K562 (cell line): ENCODE data around the gene NUP205. TPM values are rescaled to one million over a fixed set of nuclear protein-coding genes. Genes with fewer than 3 reads are reported as not detected.

ENCODE experiments used
- ATAC-seq: fragments of 200-7000 bp; cut with Tn5 transposase; 3 replicates; pipeline ENCODE4 v1.9.1; 2020; ENCODE audit warnings: moderate library complexity
- BruUV-seq: library from RNA; stranded (reverse); fragments of 400-500 nt; replicated peaks from 2 replicates; lab custom pipeline; 2021; lab: Mats Ljungman, UMichigan
- CTCF ChIA-PET: fragments of 300-600 bp; formaldehyde crosslinking; extraction: SDS; loops from one replicate; lab custom pipeline; 2021; ENCODE audit warnings: low intra/inter-chr PET ratio; lab: Yijun Ruan, JAX
- POLR2A ChIA-PET: fragments of 300-600, 350-650 bp; sonication (Branson Sonifier 250); formaldehyde crosslinking; extraction: SDS; loops from one replicate; lab custom pipeline; 2021; ENCODE audit warnings: antibody characterized with exemption, inconsistent platforms; lab: Yijun Ruan, JAX
- DNase-seq, 4 experiments: peaks; one replicate each; pipeline versions ENCODE4 v3.0.0 to v3.0.0-alpha.2; 2011 to 2018; ENCODE audit warnings: low spot score in 3 of 4, mixed read lengths in 3 of 4; ENCODE audit errors: extremely low read depth in 1 of 4
- FAIRE-seq: peaks from 2 replicates; lab custom pipeline; 2011; peaks lifted over from hg19 to GRCh38; lab: Jason Lieb, UNC
- H2AFZ ChIP-seq: 2 replicates; pipeline ENCODE4 v1.6.0; 2011; ENCODE audit warnings: low read depth, low read length, control low read depth, inconsistent platforms
- H3K27ac ChIP-seq: fragments of 200-600 bp; 3 replicates; pipeline ENCODE4 v1.8.0; 2011; ENCODE audit warnings: low read depth, mild to moderate bottlenecking, control low read depth, inconsistent platforms, low read length, moderate library complexity, mixed read lengths; ENCODE audit errors: extremely low read depth
- H3K27me3 ChIP-seq, 2 experiments: fragments of 300-600 bp in 1 of 2; 2 replicates in 1 of 2; 3 replicates in 1 of 2; pipeline versions ENCODE4 v1.6.0 to v1.8.0; 2011; ENCODE audit warnings: inconsistent platforms in 2 of 2, low read length in 2 of 2, mild to moderate bottlenecking in 1 of 2, mixed read lengths in 1 of 2, moderate library complexity in 1 of 2; ENCODE audit not compliant: control insufficient read depth in 2 of 2, insufficient read depth in 2 of 2
- H3K36me3 ChIP-seq: fragments of 300-600 bp; 3 replicates; pipeline ENCODE4 v1.8.0; 2011; ENCODE audit warnings: mild to moderate bottlenecking, low read length, inconsistent platforms; ENCODE audit not compliant: control insufficient read depth, insufficient read depth
- H3K4me1 ChIP-seq, 2 experiments: fragments of 200-600 bp in 1 of 2; replicated peaks in 1 of 2; 2 replicates in 1 of 2; 3 replicates in 1 of 2; pipeline versions ENCODE4 v1.5.1 to v1.8.0; 2011; ENCODE audit warnings: inconsistent platforms in 2 of 2, low read length in 2 of 2, mild to moderate bottlenecking in 1 of 2, mixed read lengths in 1 of 2, moderate library complexity in 1 of 2; ENCODE audit not compliant: control insufficient read depth in 2 of 2, insufficient read depth in 2 of 2
- H3K4me2 ChIP-seq: 2 replicates; pipeline ENCODE4 v1.6.1; 2011; ENCODE audit warnings: low read length, control low read depth, inconsistent platforms, mixed read lengths; ENCODE audit not compliant: insufficient read depth
- H3K4me3 ChIP-seq: fragments of 200-600 bp; sonication (generic), shearing (Covaris generic); 2 replicates; pipeline ENCODE4 v1.5.1; 2016; ENCODE audit warnings: control low read depth, inconsistent platforms
- H3K79me2 ChIP-seq: fragments of 200-600 bp; 3 replicates; pipeline ENCODE4 v1.8.0; 2011; ENCODE audit warnings: low read length, inconsistent platforms; ENCODE audit not compliant: control insufficient read depth, insufficient read depth
- H3K9ac ChIP-seq, 2 experiments: 2 replicates each; pipeline versions ENCODE4 v1.6.0 to v1.6.1; 2011; ENCODE audit warnings: low read depth in 2 of 2, low read length in 2 of 2, control low read depth in 1 of 2, inconsistent platforms in 1 of 2, mild to moderate bottlenecking in 1 of 2, mixed read lengths in 1 of 2; ENCODE audit not compliant: insufficient read depth in 1 of 2
- H3K9me1 ChIP-seq: one replicate; pipeline ENCODE4 v1.6.0; 2011; ENCODE audit warnings: inconsistent platforms, mild to moderate bottlenecking, low read length, moderate library complexity; ENCODE audit not compliant: control insufficient read depth, insufficient read depth
- H3K9me3 ChIP-seq: replicated peaks from 2 replicates; pipeline ENCODE4 v1.5.1; 2011; ENCODE audit warnings: low read depth, low read length, inconsistent platforms; ENCODE audit not compliant: control insufficient read depth, insufficient read depth
- H4K20me1 ChIP-seq: replicated peaks from 2 replicates; pipeline ENCODE4 v1.6.1; 2011; ENCODE audit warnings: low read length, inconsistent platforms, mixed read lengths; ENCODE audit not compliant: control insufficient read depth, insufficient read depth
- ADNP ChIP-seq: fragments of 200-800 bp; sonication (Bioruptor generic); IDR thresholded peaks from 2 replicates; pipeline ENCODE4 v1.6.1; 2016; ENCODE audit warnings: missing genetic modification characterization, missing compliant biosample characterization
- ATF7 ChIP-seq: fragments of 450-650 bp; IDR thresholded peaks from 2 replicates; pipeline ENCODE4 v1.7.1; 2014; ENCODE audit warnings: mild to moderate bottlenecking, moderate library complexity
- CBX3 ChIP-seq, 2 experiments: IDR thresholded peaks; 1 replicate in 1 of 2; 2 replicates in 1 of 2; pipeline ENCODE4 v1.6.1; 2012; ENCODE audit warnings: inconsistent platforms in 2 of 2, low read length in 2 of 2, borderline replicate concordance in 1 of 2, control low read depth in 1 of 2
- ESRRA ChIP-seq: fragments of 450-650 bp; IDR thresholded peaks from 2 replicates; pipeline ENCODE4 v1.6.1; 2014; ENCODE audit warnings: low read depth, mild to moderate bottlenecking, moderate library complexity, borderline replicate concordance
- MYNN ChIP-seq, 2 experiments: sonication (generic); formaldehyde crosslinking in 1 of 2; IDR thresholded peaks; 2 replicates each; pipeline versions ENCODE4 v1.5.0 to v1.6.1; 2016 to 2020; ENCODE audit warnings: antibody characterized with exemption in 1 of 2, missing genetic modification reagents in 1 of 2
- NFATC3 ChIP-seq: fragments of 450-650 bp; IDR thresholded peaks from 2 replicates; pipeline ENCODE4 v1.6.1; 2017; ENCODE audit warnings: mild to moderate bottlenecking
- NFE2L1 ChIP-seq: fragments of 450-650 bp; IDR thresholded peaks from 2 replicates; pipeline ENCODE4 v1.6.1; 2016; ENCODE audit warnings: missing genetic modification characterization, low read depth, mild to moderate bottlenecking, missing compliant biosample characterization, moderate library complexity, borderline replicate concordance
- NR2C1 ChIP-seq, 2 experiments: fragments of 450-650 bp; IDR thresholded peaks; 2 replicates each; pipeline ENCODE4 v1.6.1; 2017; ENCODE audit warnings: mild to moderate bottlenecking in 2 of 2, antibody characterized with exemption in 1 of 2, inconsistent platforms in 1 of 2, missing compliant biosample characterization in 1 of 2, missing genetic modification characterization in 1 of 2
- PKNOX1 ChIP-seq: fragments of 450-650 bp; IDR thresholded peaks from 2 replicates; pipeline ENCODE4 v1.6.1; 2016
- WGBS: fragments of 100-300 bp; shearing (Covaris generic); methylation state at CpG from one replicate; pipeline ENCODE4 v1.1.6; 2016; ENCODE audit warnings: low coverage, mixed read lengths; ENCODE audit not compliant: insufficient coverage; ENCODE audit errors: missing lambda C conversion rate; 5-methylcytosine and 5-hydroxymethylcytosine counted together
- in situ Hi-C: fragments of 300-500 bp; cut with MboI; formaldehyde crosslinking; loops from 4 replicates; pipeline ENCODE4 v1.15.0; 2018; ENCODE audit warnings: inconsistent platforms, mixed read lengths
- intact Hi-C: fragments of 100-400 bp; cut with micrococcal nuclease; formaldehyde crosslinking; loops from 2 replicates; pipeline ENCODE4 v1.14.2; 2022
- polyA plus RNA-seq, 8 experiments: library from polyadenylated mRNA; depleted of rRNA in 4 of 8; stranded (reverse) in 5 of 8; unstranded in 3 of 8; fragments of >200 nt; fragmentation: Nextera tagmentation in 2 of 8; fragmentation: Illumina TruSeq in 1 of 8; extraction: Ambion mirVana in 2 of 8; extraction: Trizol in 1 of 8; gene quantifications; 2 replicates each; pipeline versions ENCODE4 v1.2.1 to v1.2.3, GENCODE V29; 2011 to 2014; ENCODE audit warnings: inconsistent platforms in 1 of 8, missing spikeins in 1 of 8
- total RNA-seq, 7 experiments: library from RNA; depleted of rRNA in 6 of 7; stranded (reverse); fragments of >200 nt in 6 of 7; fragmentation: Illumina TruSeq in 2 of 7; extraction: Trizol in 2 of 7; gene quantifications; 2 replicates each; pipeline versions ENCODE4 v1.2.1 to v1.2.3, GENCODE V29; 2011 to 2021; ENCODE audit warnings: low replicate concordance in 1 of 7
- TF ChIP-seq, protein P1 (sequence below): sonication (generic); formaldehyde crosslinking; IDR thresholded peaks from 2 replicates; pipeline ENCODE4 v1.8.1; 2023; ENCODE audit warnings: mild to moderate bottlenecking, missing genetic modification reagents
- TF ChIP-seq, protein P2 (sequence below), 2 experiments: fragments of 450-650 bp in 1 of 2; sonication (generic) in 1 of 2; formaldehyde crosslinking in 1 of 2; IDR thresholded peaks in 1 of 2; conservative IDR thresholded peaks in 1 of 2; 2 replicates each; pipeline versions ENCODE4 v1.6.1 to v1.8.1; 2016 to 2023; ENCODE audit warnings: mild to moderate bottlenecking in 2 of 2, moderate library complexity in 2 of 2, inconsistent platforms in 1 of 2, missing genetic modification reagents in 1 of 2

The NUP205 gene
- total and polyA plus RNA-seq, 9 of the 15 experiments (the other 6 are each of a cell fraction or from before 2014, with no cell fraction given), result 101 to 282 (median 193) TPM

DNA sequence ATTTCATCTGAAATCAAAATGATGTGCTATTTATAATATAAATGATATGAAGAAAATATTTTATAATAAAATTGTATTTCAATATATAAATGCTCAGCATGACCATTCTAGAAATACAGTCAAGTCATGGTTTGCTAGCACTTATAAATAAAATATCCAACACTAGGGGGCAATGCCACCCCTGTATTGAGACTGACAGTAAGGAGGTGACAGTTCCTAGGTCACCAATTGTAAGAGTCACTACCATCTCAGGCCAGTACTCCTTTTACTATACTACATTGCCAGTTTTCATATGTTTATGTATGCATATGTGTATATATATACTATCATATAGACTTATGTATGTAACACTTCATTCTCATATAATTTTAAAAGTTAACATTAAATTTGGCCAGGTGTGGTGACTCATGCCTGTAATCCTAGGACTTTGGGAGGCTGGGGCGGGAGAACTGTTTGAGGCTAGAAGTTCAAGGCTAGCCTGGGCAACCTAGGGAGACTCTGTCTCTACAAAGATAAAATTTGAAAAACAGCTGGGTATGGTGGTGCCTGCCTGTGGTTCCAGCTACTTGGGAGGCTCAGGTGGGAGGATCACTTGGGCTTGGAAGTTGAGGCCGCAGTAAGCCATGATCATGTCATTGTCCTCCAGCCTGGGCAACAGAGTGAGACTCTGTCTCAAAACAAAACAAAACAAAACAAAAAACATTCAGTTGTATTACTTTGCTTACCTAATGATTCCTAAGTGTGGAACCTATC lies 45.4 kb upstream of the NUP205 start:
- Histone ChIP-seq H3K9ac (0 out of 4 replicates have a peak overlapping the region, but pooled peaks of 1 of the 2 experiments have one; percentile 6), H3K4me3 (no peak overlapping the region), H3K4me2 (no peak overlapping the region), H4K20me1 (peaks cover 11% of the 10 kb centered on the region; the same call in 1 of the 2 replicates), H3K36me3 (no peaks in the 10 kb centered on the region), H2AFZ (0 out of 2 replicates have a peak overlapping the region, but pooled peaks have one; percentile 27), H3K9me1 (no peaks in the 10 kb centered on the region), H3K27me3 (no peaks in the 10 kb centered on the region), H3K9me3 (no peaks in the 10 kb centered on the region), H3K4me1 (peaks cover 13 to 15% of the 10 kb centered on the region in 2 experiments), H3K79me2 (peaks cover 26% of the 10 kb centered on the region), H3K27ac (peak overlapping the region; percentile 40; the same call in 1 of the 3 replicates)
- no TSS peak for BruUV-seq
- in situ Hi-C loops (loop anchor here (10.0 kb wide), 1 partner anchor 452 kb away; no protein-coding TSS in a partner anchor), intact Hi-C loops (loop anchor here (1.0 to 10.0 kb wide), 6 partner anchors 46 to 1652 kb away; partner anchors contain the start of gene STMP1)
- FAIRE-seq (no peak), ATAC-seq (peak; percentile 43), DNase-seq (peak; percentile 75 to 91 (median 78))
- POLR2A ChIA-PET, result interaction anchor here (0.6 kb wide), 1 partner anchor 11 kb away, joined by 3 read pairs; no protein-coding TSS in a partner anchor
- 97% methylated on average over 2 of the region's 2 CpGs for WGBS
- CTCF ChIA-PET, result interaction anchor here (0.6 to 2.3 kb wide), 6 partner anchors 10 to 233 kb away, joined by 3 to 24 read pairs (median 6); partner anchors contain the start of gene NUP205
- TF ChIP-seq MYNN (IDR thresholded peaks at IDR 0.05) (peak; percentile 40; the same call in 1 of the 2 replicates), MYNN (CRISPR knock-in tag; IDR thresholded peaks at IDR 0.05) (no peak), NFE2L1 (tag) (peak; percentile 69; the same call in 1 of the 2 replicates), NR2C1 (IDR thresholded peaks at IDR 0.05) (0 out of 2 replicates have a peak, but pooled peaks have one; percentile 35), NR2C1 (tag; IDR thresholded peaks at IDR 0.05) (no peak), ATF7 (0 out of 2 replicates have a peak, but pooled peaks have one; percentile 23), PKNOX1 (peak; percentile 70), ESRRA (no peak; the same call in 1 of the 2 replicates), NFATC3 (0 out of 2 replicates have a peak, but pooled peaks have one; percentile 38), CBX3 (IDR thresholded peaks at IDR 0.05; ENCODE audit: borderline replicate concordance in 1 of 2, low read length in 2 of 2) (0 out of 3 replicates have a peak, but pooled peaks of 1 of the 2 experiments have one; percentile 31), ADNP (tag) (no peak)
- TF ChIP-seq, protein P1, sequence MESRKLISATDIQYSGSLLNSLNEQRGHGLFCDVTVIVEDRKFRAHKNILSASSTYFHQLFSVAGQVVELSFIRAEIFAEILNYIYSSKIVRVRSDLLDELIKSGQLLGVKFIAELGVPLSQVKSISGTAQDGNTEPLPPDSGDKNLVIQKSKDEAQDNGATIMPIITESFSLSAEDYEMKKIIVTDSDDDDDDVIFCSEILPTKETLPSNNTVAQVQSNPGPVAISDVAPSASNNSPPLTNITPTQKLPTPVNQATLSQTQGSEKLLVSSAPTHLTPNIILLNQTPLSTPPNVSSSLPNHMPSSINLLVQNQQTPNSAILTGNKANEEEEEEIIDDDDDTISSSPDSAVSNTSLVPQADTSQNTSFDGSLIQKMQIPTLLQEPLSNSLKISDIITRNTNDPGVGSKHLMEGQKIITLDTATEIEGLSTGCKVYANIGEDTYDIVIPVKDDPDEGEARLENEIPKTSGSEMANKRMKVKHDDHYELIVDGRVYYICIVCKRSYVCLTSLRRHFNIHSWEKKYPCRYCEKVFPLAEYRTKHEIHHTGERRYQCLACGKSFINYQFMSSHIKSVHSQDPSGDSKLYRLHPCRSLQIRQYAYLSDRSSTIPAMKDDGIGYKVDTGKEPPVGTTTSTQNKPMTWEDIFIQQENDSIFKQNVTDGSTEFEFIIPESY (CRISPR knock-in tag), result 0 out of 2 replicates have a peak, but pooled peaks have one; percentile 18
- TF ChIP-seq, protein P2, sequence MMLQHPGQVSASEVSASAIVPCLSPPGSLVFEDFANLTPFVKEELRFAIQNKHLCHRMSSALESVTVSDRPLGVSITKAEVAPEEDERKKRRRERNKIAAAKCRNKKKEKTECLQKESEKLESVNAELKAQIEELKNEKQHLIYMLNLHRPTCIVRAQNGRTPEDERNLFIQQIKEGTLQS (IDR thresholded peaks at IDR 0.05), result peak; percentile 76
- TF ChIP-seq, protein P2 (CRISPR knock-in tag; conservative IDR thresholded peaks at IDR 0.05), result peak; percentile 54; the same call in 1 of the 2 replicates
